NCI-H2227 treated with DMSO at 0.1 percent for 48 hours (cell line): ENCODE results near the gene ESYT1.
"Not testable (repeated sequence)": the region's sequence is repeated elsewhere in the genome, so short reads cannot be mapped to it uniquely, and the experiment has no call there.

ENCODE experiments used
- DNase-seq: peaks from one replicate; lab custom pipeline; 2025; lab: John Stamatoyannopoulos, UW

Gene ESYT1

GRCh38 chr12:56104109-56104814 is 23.8 kb upstream of the ESYT1 start, which contains the start of gene PA2G4:
Gene PA2G4 (plus strand): TSS chr12:56104559. CDS start chr12:56104738, 179 bp downstream.
- peak; percentile 93 for DNase-seq

DNA sequence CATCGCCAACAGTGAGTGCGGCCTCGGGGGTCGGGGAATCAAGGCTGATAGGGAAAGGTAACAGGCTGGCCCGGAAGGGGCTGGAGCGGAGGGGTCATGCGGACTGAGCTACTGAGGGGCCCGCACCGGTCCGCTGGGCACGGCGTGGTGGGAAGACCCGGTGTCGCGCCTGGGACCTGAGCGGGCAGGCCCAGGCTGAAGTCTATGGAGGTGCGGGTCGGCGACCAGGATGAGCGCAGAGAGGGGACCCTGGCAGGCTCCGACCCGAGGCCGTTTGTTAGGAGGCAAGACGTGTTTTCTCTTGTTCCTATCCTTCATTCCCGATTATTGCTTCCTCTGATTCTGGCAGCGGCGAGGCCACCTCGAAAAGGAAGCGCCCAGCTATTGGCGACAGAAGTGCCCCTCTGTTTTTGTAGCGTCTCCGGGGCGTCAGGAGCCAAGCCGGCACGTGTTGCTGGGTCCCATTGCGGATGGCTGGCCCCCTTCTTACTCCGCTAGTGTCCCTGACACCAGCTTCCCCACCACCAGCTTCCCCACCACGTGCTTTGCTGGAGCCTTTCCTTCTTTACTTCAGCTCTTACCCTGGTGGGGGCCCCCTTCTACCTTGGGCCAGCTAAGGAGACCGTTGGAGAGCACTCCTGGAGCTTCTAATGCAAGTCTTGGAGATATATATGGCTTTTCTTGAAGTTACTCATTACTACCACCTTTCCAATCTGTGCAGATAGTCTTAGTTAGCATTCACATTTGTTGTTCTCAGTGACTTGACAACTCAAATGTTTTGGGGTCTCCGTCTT is 23.1 kb upstream of the ESYT1 start:
- DNase-seq: no peak

DNA sequence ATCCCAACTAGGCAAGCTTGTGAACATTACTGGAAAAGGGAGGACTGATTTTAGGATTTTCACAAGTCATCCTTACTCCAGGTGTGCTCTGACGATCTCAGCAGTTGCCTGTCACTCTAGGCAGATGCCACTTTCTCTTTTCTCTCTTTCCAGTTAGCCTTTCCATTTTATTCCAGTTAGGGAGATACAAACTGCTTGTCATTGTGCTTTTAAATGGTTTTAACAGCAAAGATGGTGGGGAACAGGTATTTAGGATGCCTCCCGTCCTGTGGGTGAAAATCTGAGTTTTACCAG is 22.5 kb upstream of the ESYT1 start:
- DNase-seq: no peak

- no peak for DNase-seq
Measured at GRCh38 chr12:56107242-56107641, 20.8 kb upstream of the ESYT1 start.

GRCh38 chr12:56110571-56110970 is 17.5 kb upstream of the ESYT1 start:
- no peak for DNase-seq

DNA sequence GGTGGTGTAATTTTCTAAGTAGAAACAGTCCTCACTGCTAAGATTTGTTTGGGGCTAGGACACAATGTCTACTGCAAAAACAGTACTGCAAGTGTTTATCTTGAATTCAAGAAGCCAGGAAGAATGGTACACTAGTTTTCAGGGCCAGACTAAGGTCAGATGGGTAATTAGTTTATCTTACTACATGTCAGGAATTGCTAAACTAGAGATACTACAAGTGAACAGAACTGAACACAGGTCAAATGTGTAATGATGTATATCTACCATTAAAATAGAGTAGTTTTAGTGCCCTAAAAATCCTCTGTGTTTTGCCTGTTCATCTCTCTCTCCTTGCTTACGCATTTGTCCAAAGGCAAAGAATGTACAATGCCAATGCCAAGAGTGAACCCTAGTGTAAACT is 14.0 kb upstream of the ESYT1 start:
- DNase-seq: no peak

- DNase-seq: no peak
Measured at GRCh38 chr12:56115329-56115728, 12.7 kb upstream of the ESYT1 start.

DNA sequence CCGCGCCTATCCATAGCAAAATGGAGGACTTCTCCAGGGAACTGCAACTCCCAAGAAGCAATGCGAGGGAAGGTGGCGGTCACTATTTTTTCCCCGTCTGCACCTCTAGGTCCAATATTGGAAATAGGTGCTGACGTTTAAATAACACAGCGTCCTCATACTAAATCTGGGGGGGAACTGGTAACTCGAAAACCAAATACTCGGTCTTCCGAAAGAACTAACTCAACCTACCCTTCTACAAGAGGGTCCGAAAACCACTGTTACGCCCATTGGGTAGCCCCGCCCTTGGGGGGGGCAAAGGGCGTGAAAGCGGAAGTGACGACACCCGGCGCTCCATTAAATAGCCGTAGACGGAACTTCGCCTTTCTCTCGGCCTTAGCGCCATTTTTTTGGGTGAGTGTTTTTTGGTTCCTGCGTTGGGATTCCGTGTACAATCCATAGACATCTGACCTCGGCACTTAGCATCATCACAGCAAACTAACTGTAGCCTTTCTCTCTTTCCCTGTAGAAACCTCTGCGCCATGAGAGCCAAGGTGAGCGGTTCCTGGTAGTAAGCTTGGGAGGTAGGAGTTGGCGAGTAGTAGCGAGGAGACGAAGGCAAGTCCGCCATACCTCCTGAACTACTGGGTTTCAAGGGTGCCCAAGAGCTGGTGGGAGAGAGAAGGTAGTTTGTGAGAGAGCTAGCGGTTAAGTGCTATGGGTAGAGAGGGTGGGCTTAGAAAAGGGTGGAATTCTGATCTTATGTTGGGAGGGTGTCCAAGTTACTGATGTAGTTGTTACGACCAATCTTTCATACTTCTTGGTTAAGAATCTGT is 11.6 kb upstream of the ESYT1 start, which contains the start of gene RPL41:
TSS of gene RPL41 (plus strand) at position 367 of the 815 bp plus-strand sequence.
- DNase-seq: peak; percentile 87

DNA sequence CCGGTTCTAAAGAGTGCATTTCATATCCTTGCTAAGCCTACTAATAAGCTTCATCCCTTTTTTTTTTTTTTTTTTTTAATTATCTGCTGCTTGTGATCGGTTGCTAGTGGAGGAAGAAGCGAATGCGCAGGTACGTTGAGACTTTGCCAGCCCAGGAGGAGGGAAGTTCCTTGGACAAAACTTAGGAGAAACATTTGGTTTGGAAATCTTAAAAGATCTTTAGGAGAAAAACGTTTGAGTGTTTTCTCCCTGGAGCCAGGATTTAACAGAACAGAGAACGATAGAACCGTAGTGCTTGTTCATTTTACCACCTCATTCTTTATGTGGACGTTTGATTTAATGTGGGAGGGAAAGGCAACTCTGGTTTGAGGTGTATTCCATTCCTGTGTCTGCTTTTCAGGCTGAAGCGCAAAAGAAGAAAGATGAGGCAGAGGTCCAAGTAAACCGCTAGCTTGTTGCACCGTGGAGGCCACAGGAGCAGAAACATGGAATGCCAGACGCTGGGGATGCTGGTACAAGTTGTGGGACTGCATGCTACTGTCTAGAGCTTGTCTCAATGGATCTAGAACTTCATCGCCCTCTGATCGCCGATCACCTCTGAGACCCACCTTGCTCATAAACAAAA is 10.9 kb upstream of the ESYT1 start:
- DNase-seq: not testable (repeated sequence)

- peak; percentile 96 for DNase-seq
Measured at GRCh38 chr12:56117778-56118687, 10.0 kb upstream of the ESYT1 start, which contains the start of gene ZC3H10. Gene ZC3H10 (plus strand): TSS chr12:56118266. CDS start chr12:56120563, 2,297 bp downstream.

DNA sequence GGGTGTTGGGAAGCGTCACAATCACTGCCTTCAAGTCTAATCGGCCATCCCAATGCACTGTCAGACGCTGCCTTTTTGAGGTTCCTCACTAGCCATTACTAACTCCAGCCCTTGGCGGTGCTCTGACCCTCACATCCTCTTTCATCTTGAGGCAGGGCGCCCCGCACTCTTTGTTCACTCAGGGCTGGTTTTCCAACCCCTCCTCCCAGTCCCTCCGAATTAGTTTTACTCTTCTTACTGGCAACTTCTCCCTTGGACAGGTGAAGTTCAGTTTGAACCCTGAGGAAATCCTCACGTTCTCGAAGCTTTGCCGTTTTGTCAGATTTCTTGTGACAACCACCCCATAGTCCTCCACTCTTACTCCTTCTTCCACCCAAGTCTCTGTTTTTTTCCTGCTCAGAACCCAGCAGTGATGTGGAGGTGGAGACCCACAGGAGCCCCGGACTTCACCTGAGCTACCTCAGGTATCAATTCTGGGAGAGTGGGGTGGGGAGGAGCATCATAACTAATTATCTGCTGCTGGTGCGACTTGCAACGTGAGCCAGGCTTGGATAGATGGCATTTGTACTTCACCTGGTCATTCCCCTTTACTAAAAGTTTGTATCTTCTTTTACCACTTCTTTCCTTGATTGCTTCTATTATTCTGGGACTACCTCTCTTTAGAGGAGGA is 9.2 kb upstream of the ESYT1 start:
- DNase-seq: no peak

DNA sequence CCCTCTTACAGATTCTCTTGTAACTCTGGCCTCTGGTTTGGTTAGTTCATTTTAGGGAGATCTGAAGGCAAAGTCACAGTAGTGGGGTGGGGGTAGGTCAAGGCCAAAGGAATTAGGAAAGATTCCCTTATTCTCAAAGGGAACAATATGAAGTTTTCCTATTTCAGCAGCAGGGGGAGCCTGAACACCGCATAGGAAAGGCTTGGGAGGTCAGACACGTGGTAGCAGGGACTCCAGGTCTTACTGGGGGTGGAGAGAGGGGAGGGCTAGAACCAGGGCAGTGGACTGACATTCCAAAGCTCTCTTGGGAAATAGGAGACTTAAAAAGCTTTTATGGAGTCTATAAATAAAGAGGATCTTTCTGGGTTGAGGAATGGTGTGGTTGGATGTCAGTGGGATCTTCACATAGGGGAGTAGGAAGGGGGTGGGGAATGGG is 8.7 kb upstream of the ESYT1 start:
- DNase-seq: peak; percentile 56

- DNase-seq: no peak
Measured at GRCh38 chr12:56120158-56120846, 7.8 kb upstream of the ESYT1 start.

DNA sequence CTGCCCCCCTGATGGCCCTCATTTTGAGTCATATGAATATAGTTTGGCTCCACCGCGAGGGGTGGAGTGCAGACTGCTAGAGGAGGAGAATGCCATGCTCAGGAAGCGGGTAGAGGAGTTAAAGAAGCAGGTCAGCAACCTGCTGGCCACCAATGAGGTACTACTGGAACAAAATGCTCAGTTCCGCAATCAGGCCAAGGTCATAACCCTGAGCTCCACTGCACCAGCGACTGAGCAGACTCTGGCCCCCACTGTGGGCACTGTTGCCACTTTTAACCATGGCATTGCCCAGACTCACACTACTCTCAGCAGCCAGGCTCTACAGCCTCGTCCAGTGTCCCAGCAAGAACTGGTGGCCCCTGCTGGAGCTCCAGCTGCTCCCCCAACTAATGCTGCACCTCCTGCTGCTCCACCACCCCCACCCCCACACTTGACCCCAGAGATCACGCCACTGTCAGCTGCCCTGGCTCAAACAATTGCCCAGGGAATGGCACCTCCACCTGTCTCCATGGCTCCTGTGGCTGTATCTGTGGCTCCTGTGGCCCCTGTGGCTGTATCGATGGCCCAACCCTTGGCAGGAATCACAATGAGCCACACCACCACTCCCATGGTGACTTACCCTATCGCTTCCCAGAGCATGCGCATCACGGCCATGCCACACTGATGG is 6.7 kb upstream of the ESYT1 start:
- no peak for DNase-seq

GRCh38 chr12:56122637-56123036 is 5.4 kb upstream of the ESYT1 start:
- no peak for DNase-seq

GRCh38 chr12:56124133-56124532 is 3.9 kb upstream of the ESYT1 start:
- DNase-seq: no peak

GRCh38 chr12:56126732-56127239 is 1.3 kb upstream of the ESYT1 start:
- DNase-seq: no peak

- no peak for DNase-seq
Measured at GRCh38 chr12:56127485-56127887, 581 bp upstream of the ESYT1 start.

GRCh38 chr12:56128670-56129205 is 671 bp downstream of the ESYT1 start:
- no peak for DNase-seq
